Activated T-cell treated with anti-CD3 and anti-CD28 coated beads, Interleukin-2, amount 50 U/mL, for 24 hours (primary cell): ENCODE results near the gene MAP1LC3B.
A peak's percentile ranks its signal among the peaks of the same experiment; 100 is the strongest.
"Not testable (repeated sequence)": the region's sequence is repeated elsewhere in the genome, so short reads cannot be mapped to it uniquely, and the experiment has no call there.

Source experiments
- DNase-seq: peaks from one replicate; pipeline ENCODE4 v3.0.0-alpha.2; 2020
- H3K27ac Mint-ChIP-seq: 2 replicates; pipeline ENCODE4 v1.8.0; 2020; ENCODE audit warnings: mild to moderate bottlenecking, mixed read lengths
- H3K27me3 Mint-ChIP-seq: 2 replicates; pipeline ENCODE4 v1.8.0; 2020; ENCODE audit warnings: mixed read lengths
- H3K36me3 Mint-ChIP-seq: 2 replicates; pipeline ENCODE4 v1.8.0; 2020; ENCODE audit warnings: low read depth, mixed read lengths
- H3K4me1 Mint-ChIP-seq: 2 replicates; pipeline ENCODE4 v1.8.0; 2020; ENCODE audit warnings: low read depth, mixed read lengths
- H3K4me3 Mint-ChIP-seq: 2 replicates; pipeline ENCODE4 v1.8.0; 2020; ENCODE audit warnings: mild to moderate bottlenecking, moderate library complexity, mixed read lengths
- H3K9me3 Mint-ChIP-seq: 2 replicates; pipeline ENCODE4 v1.8.0; 2020; ENCODE audit warnings: mixed read lengths

Gene MAP1LC3B

DNA sequence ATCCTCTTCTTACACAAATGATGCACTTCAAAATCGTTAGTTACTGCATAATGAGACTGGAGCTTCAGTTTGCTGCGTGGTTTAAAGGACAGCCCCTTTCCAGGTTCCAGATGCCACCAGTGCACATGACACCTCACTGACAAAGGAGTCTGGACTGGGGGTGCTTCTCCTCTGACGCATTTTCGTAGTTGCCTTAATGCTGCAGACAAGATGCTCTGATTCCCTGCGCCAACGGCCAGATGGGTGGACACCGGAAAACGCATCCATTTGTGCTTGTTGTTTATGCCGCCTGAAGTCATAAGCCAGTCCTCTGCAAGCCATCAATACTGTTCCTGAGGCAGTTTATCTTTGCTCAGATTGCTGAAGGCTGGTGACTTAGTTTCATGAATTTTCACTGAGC lies 24.6 kb upstream of the MAP1LC3B start:
- H3K4me1 Mint-ChIP-seq: peaks cover 69% of the 10 kb centered on the region
- H3K4me3 Mint-ChIP-seq: no peak overlapping the region
- H3K27me3 Mint-ChIP-seq: no peaks in the 10 kb centered on the region
- no peak for DNase-seq
- H3K9me3 Mint-ChIP-seq: no peaks in the 10 kb centered on the region
- peaks cover 61% of the 10 kb centered on the region for H3K36me3 Mint-ChIP-seq
- H3K27ac Mint-ChIP-seq: peak overlapping the region; percentile 32

DNA sequence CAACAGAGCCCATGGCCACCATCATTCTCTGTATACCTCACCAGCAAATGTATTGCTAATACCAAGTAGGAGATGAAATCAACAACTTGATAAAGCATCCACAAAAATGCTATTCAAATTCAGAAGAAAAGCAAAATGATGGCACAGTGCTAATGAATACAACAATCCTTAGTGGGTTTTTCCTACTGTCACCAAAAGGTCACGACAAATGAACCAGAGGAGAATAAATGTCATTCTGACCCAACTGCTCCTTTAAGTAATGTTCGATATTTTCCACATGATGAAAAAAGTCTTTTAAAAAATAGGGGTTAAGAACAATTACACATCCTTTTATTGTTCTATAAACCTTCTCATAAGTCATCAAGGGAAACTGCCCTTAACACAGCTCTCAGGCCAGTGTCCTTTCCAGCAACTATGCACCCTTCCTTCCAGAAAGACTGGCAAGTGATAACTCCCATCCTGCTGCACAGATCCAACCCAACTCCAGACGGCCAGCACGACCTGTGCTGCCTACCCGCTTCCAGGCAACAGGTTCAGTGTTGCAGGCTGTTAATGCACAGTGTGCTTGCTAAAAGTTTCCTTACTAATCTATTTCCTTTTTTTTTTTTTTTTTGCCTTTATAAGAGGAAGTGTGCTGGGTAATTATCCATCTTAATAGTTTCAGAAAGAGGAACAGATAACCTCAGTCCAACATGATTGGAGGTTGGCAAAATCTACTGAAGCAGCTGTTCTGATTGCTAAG lies 23.9 kb upstream of the MAP1LC3B start:
- Mint-ChIP-seq H3K36me3 (peaks cover 58% of the 10 kb centered on the region), H3K4me1 (peaks cover 69% of the 10 kb centered on the region), H3K9me3 (no peaks in the 10 kb centered on the region), H3K4me3 (no peak overlapping the region), H3K27ac (peak overlapping the region; percentile 64), H3K27me3 (no peaks in the 10 kb centered on the region)
- no peak for DNase-seq

DNA sequence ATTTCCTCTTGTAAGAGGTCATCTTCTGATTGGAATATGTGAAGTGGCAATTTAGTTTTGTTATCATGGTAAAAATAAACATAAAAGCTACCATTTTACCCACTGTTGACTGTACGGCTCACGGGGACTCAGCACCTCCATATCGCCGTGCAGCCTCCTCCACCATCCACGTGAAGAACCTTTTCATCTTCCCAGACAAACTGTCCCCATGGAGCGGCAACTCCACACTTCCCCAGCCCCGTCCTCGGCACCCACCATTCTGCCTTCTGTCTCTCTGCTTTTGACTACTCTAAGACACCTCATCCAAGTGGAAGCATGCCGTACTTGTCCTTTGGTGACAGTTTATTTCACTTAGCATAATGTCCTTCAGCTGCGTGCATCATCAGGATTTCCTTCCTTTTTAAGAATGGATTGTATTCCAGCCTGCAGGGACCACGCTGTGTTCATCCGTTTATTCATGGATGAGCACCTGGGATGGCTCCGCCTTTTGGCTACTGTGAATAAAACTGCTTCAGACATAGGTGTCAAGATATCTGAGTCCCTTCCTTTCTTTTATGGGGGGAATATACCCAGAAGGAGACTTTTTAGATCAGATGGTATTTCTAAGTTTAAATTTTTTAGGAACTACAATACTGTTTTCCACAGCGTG lies 22.9 kb upstream of the MAP1LC3B start:
- DNase-seq: no peak
- H3K36me3 Mint-ChIP-seq: peaks cover 57% of the 10 kb centered on the region
- H3K9me3 Mint-ChIP-seq: no peaks in the 10 kb centered on the region
- peaks cover 67% of the 10 kb centered on the region for H3K4me1 Mint-ChIP-seq
- no peak overlapping the region for H3K27ac Mint-ChIP-seq
- H3K27me3 Mint-ChIP-seq: no peaks in the 10 kb centered on the region
- H3K4me3 Mint-ChIP-seq: no peak overlapping the region

DNA sequence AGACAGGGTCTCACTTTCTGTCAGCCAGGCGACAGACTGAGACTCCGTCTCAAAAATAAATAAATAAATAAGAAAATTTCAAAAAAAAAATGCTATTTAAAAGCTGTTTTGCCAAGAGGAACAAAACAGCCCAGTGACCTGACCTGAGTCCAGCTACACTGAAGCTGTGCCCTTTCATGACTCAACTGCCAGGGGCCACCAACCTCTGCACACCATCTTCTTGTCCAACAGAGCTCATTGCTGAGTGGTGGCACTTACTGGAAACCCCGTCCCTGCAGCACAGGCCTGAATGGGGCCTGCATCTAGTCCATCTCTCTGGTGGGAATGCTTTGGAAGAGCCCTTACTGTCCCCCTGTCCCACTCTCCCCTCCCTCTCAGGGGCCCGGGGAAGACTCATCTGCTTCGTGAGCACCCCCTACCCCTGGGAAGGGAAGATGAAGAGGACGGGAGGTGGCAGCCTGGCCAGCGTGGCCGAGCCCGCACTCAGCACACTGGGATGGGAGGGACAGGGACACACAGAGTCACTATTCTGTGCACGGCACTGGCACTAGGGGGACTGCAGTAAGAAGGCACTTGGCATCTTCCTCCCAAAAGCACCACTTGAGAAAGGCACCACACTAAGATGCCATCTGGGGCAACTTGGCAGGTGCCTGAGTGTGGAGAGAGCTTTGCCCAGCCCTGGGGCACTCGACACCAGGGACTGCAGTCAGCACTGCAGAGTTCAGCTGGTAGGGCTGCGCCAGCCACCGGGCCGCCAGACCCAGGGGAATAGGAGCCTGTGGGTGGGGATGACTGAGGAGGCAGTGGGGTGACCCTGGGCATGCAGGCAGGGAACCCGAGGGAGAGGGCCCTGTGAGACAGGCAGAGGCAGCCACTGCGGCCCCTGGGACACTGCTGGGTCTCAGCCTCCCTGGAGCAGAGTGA lies 22.1 kb upstream of the MAP1LC3B start:
- Mint-ChIP-seq H3K4me1 (peaks cover 62% of the 10 kb centered on the region), H3K36me3 (peaks cover 57% of the 10 kb centered on the region), H3K4me3 (no peak overlapping the region), H3K27me3 (no peaks in the 10 kb centered on the region), H3K9me3 (no peaks in the 10 kb centered on the region), H3K27ac (no peak overlapping the region)
- DNase-seq: no peak

DNA sequence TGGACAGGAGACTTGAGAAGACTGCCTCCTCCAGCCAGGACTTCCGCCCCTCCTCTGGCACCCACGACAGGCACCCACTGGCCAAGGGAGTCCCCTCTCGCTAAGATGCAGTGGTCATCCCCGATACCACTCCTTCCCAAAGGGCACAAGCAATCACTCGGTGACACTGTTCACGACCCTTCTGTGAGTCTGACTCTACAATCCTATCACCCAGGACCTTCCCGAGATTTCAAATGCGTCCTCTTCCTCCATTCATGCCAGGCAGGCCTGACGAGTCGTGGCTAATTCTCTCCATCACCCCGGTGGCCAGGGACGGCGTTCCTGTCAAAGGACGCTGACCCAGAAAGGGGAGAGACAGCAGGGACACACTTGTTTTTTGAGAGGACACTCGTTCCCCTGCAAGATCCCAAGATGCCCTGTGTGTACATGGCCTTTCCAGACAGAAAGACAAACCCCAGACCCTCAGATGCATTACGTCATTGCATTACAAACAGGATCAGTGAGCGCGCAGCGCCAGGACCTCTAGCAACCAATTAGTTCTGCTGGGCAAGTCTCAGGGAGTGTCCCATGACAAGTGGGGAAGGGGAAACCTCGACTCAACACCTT lies 20.8 kb upstream of the MAP1LC3B start:
- peaks cover 53% of the 10 kb centered on the region for H3K36me3 Mint-ChIP-seq
- no peak overlapping the region for H3K4me3 Mint-ChIP-seq
- no peaks in the 10 kb centered on the region for H3K27me3 Mint-ChIP-seq
- H3K27ac Mint-ChIP-seq: peak overlapping the region; percentile 69
- peaks cover 63% of the 10 kb centered on the region for H3K4me1 Mint-ChIP-seq
- no peak for DNase-seq
- no peaks in the 10 kb centered on the region for H3K9me3 Mint-ChIP-seq

DNA sequence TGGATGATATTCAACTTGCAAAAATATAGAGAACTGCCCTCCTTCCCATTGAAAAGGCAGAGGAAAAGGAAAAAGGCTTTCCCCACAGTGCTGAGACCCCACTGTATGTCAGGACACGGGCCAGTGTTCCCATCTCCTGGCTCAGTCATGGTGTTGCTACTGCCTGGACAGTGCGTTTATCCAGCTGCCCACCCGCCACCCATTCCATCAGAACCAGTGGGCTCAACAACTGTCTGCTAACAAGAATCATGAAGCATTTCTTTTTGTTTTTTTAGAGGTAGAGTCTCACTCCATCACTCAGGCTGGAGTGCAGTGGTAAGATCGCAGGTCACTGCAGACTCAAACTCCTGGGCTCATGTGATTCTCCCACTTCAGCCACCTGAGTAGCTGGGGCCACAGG lies 19.8 kb upstream of the MAP1LC3B start:
- H3K36me3 Mint-ChIP-seq: peaks cover 54% of the 10 kb centered on the region
- no peaks in the 10 kb centered on the region for H3K27me3 Mint-ChIP-seq
- H3K4me3 Mint-ChIP-seq: no peak overlapping the region
- H3K4me1 Mint-ChIP-seq: peaks cover 67% of the 10 kb centered on the region
- no peak for DNase-seq
- H3K27ac Mint-ChIP-seq: no peak overlapping the region
- no peaks in the 10 kb centered on the region for H3K9me3 Mint-ChIP-seq

DNA sequence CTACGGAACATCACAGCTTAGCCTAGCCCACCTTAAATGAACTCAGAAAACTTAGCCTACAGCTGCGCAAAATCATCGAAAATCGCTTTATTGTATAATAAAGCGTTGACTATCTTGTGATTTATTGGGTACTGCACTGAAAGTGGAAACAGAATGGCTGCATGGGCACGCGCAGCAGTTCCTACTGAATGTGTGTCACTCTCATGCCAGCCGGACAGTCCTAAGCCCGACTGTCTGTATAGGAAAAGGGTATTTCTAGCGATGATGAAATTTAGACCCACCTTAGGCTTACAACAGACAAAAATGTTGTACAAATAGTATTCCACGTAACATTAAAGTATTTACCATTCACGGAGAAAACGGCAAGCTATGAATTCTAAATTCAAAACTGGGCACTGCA lies 17.8 kb upstream of the MAP1LC3B start:
- Mint-ChIP-seq H3K27me3 (no peaks in the 10 kb centered on the region), H3K9me3 (no peaks in the 10 kb centered on the region), H3K36me3 (peaks cover 57% of the 10 kb centered on the region), H3K4me3 (no peak overlapping the region), H3K27ac (no peak overlapping the region), H3K4me1 (peaks cover 52% of the 10 kb centered on the region)
- DNase-seq: no peak

DNA sequence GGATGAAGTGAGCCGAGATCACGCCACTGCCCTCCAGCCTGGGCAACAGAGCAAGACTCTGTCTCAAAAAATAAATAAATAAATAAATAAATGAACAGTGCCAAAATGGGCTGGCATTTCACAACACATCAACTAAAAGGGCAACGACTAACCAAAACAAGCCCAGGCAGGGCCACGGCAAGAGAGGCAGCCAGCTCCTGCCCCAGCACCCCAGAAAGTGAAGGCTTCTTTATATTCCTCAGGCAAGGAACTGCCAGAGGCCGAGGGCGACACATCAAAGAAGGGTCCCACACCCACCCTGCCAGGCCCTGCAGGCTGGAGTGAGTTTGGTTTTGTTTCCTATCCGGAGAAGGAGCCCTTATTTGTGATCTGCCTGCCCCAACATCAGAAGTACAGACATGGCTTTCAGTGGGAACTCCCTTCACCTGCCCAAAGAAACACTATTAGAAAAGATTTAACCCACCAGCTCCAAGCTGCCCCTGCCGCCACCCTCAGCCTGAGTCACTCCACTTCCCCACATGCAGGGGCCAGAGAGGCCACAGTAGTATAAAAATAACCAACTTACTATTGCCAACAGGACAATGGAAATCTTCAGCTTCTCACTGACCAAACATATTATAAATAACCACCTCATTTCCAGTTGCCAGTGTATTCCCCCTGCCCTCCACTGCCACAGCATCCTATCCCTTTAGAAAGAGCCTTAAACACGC lies 16.6 kb upstream of the MAP1LC3B start:
- H3K27ac Mint-ChIP-seq: no peak overlapping the region

DNA sequence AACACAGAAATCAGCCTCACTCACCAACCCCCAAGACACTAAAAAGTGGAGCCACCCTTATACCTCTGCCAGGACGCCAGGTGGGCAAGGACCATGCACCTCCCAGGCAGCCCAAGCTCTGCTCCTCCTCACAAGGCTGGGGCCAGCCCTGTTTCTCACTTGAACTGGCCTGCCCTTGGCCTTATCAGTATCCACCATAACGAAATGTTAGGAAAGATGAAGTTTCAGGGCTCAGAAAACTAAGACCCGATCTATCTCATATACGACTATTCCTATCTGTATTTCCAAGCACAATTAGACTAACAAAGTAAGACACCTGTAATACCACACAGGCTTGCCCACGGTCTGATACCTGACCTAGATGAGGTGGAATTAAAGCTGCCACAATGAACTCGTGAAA lies 15.5 kb upstream of the MAP1LC3B start:
- H3K4me3 Mint-ChIP-seq: no peak overlapping the region
- H3K27me3 Mint-ChIP-seq: no peaks in the 10 kb centered on the region
- peaks cover 65% of the 10 kb centered on the region for H3K36me3 Mint-ChIP-seq
- no peaks in the 10 kb centered on the region for H3K9me3 Mint-ChIP-seq
- DNase-seq: no peak
- H3K27ac Mint-ChIP-seq: peak overlapping the region; percentile 22
- H3K4me1 Mint-ChIP-seq: peaks cover 54% of the 10 kb centered on the region

More for the DNA sequence above, 16.6 kb upstream of the MAP1LC3B start:
- H3K36me3 Mint-ChIP-seq: peaks cover 62% of the 10 kb centered on the region
- peaks cover 53% of the 10 kb centered on the region for H3K4me1 Mint-ChIP-seq
- H3K9me3 Mint-ChIP-seq: no peaks in the 10 kb centered on the region
- no peak for DNase-seq
- no peaks in the 10 kb centered on the region for H3K27me3 Mint-ChIP-seq
- no peak overlapping the region for H3K4me3 Mint-ChIP-seq

DNA sequence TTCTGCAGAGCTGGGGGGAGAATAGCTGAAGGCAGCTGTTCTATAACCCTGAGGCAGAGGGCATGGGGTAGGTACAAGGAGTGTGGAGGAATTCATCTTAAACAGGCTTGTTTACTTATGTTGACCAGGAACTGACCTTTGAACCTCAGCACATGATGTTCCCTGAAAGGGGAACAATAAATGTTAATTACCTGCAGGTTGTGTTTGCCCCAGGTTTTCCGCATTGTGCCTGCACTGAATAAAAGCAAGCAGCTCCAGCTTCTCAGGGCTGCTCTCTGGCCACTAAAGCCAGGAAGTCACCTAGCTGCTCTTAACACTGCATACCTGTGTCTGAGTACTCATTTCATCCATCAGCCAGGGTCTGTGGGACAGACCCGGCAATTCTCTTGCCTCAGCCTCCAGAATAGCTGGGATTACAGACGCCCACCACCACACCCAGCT lies 12.8 kb upstream of the MAP1LC3B start:
- not testable (repeated sequence) for H3K4me3 Mint-ChIP-seq, H3K27me3 Mint-ChIP-seq, DNase-seq, H3K9me3 Mint-ChIP-seq
- Mint-ChIP-seq H3K4me1 (peaks cover 57% of the 10 kb centered on the region), H3K36me3 (peaks cover 62% of the 10 kb centered on the region), H3K27ac (peak overlapping the region; percentile 23)

DNA sequence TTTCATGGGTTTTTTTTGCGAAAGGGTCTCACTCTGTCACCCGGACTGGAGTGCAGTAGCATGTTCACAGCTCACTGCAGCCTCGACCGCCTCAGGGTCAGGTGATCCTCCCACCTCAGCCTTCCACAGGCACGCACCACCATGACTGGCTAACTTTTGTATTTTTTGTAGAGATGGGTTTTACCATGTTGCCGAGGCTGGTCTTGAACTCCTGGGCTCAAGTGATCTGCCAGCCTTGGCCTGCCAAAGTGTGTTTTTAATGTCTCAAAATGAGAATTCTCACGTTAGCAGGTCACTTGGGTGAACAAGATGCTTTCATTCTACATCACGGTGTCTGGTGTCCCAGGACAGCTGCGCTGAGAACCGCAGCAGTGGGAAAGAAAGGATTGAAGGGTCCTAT lies 11.7 kb upstream of the MAP1LC3B start:
- H3K27me3 Mint-ChIP-seq: peaks cover 2% of the 10 kb centered on the region
- no peak for DNase-seq
- no peaks in the 10 kb centered on the region for H3K9me3 Mint-ChIP-seq
- peak overlapping the region; percentile 92 for H3K27ac Mint-ChIP-seq
- H3K4me1 Mint-ChIP-seq: peaks cover 61% of the 10 kb centered on the region
- H3K4me3 Mint-ChIP-seq: peak overlapping the region; percentile 90
- peaks cover 56% of the 10 kb centered on the region for H3K36me3 Mint-ChIP-seq

DNA sequence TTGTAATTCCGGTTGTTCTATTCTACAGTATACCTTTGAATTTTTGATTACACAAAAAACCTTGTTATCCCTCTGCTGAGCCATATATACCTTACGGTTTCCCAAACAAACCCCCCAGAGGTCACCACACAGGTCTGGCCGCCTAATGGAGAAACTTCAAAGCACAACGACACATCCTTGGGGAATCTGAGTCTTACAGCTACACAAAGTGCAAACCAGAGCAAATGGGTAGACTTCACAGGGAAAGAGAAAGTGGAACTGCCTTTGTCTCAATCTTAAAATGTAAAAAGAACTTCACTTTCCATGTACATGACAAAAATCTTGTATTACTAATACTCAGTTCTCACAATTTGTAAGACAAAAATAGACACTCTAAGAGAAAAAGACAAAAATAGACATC lies 11.3 kb upstream of the MAP1LC3B start:
- H3K4me3 Mint-ChIP-seq: peak overlapping the region; percentile 90
- no peak for DNase-seq
- H3K36me3 Mint-ChIP-seq: peaks cover 53% of the 10 kb centered on the region
- H3K27me3 Mint-ChIP-seq: peaks cover 2% of the 10 kb centered on the region
- no peaks in the 10 kb centered on the region for H3K9me3 Mint-ChIP-seq
- H3K4me1 Mint-ChIP-seq: peaks cover 59% of the 10 kb centered on the region
- peak overlapping the region; percentile 92 for H3K27ac Mint-ChIP-seq

DNA sequence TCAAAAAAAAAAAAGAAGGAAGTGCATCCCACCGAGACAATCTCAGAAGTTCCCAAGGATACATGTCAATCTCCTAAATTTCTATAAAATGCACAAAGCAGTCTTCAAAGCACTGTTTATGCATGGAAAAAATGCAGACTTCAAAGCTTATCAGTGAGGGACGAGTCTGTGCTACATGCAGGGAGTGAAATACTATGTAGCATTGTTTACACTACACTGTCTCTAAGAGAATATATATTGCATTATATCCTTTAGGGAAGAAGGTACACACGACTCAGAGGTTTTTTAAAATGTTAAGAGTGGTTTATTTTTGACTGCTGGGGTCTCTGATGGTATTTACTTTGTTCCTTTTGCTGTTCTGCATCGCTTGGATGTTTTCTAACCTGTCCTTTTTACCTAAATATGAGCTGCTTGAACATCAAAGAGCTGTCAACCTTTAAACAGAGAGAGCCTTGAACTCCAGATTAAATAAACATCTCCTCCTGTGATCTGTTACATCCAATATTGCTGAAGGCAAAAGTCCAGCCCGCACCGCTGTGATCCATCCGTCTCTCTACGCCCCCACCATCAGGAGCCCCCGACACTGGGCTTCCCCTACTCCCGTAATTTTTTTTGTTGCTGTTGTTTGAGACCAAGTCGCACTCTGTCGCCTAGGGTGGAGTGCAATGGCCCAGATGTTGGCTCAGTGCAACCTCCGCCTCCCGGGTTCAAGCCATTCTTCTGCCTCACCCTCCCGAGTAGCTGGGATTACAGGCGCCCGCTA lies 9.9 kb upstream of the MAP1LC3B start:
- Mint-ChIP-seq H3K9me3 (no peaks in the 10 kb centered on the region), H3K27ac (peak overlapping the region; percentile 93), H3K36me3 (peaks cover 41% of the 10 kb centered on the region), H3K27me3 (peaks cover 2% of the 10 kb centered on the region), H3K4me3 (peak overlapping the region; percentile 90), H3K4me1 (peaks cover 55% of the 10 kb centered on the region)
- no peak for DNase-seq
